Keratinocyte (primary cell): ENCODE results near the gene HPCAL1. TPM values are rescaled to one million over a fixed set of nuclear protein-coding genes. Genes with fewer than 3 reads are reported as not detected.

Source experiments
- DNase-seq: peaks from one replicate; pipeline ENCODE4 v3.0.0-alpha.2; 2011; ENCODE audit warnings: low read depth, missing footprints, low spot score
- FAIRE-seq: peaks from 2 replicates; lab custom pipeline; 2011; peaks lifted over from hg19 to GRCh38; lab: Jason Lieb, UNC
- H2AFZ ChIP-seq: 2 replicates; pipeline ENCODE4 v1.6.0; 2012; ENCODE audit warnings: low read length, control low read depth, inconsistent platforms; ENCODE audit not compliant: control insufficient read depth
- H3K27ac ChIP-seq: 2 replicates; pipeline ENCODE4 v1.5.1; 2011; ENCODE audit warnings: low read length; ENCODE audit not compliant: control insufficient read depth, insufficient read depth
- H3K27me3 ChIP-seq: 3 replicates; pipeline ENCODE4 v1.6.0; 2011; ENCODE audit warnings: low read length; ENCODE audit not compliant: control insufficient read depth, insufficient read depth; ENCODE audit errors: extremely low read depth
- H3K36me3 ChIP-seq, 2 experiments: 2 replicates in 1 of 2; 3 replicates in 1 of 2; pipeline ENCODE4 v1.5.1; 2011; ENCODE audit warnings: low read length in 2 of 2, mild to moderate bottlenecking in 1 of 2; ENCODE audit not compliant: control insufficient read depth in 2 of 2, insufficient read depth in 2 of 2; ENCODE audit errors: extremely low read depth in 1 of 2
- H3K4me1 ChIP-seq: 3 replicates; pipeline ENCODE4 v1.5.1; 2011; ENCODE audit warnings: low read length; ENCODE audit not compliant: control insufficient read depth, insufficient read depth; ENCODE audit errors: extremely low read depth
- H3K4me2 ChIP-seq: 3 replicates; pipeline ENCODE4 v1.6.0; 2011; ENCODE audit warnings: low read depth, low read length; ENCODE audit not compliant: control insufficient read depth, insufficient read depth; ENCODE audit errors: extremely low read depth
- H3K4me3 ChIP-seq, 3 experiments: fragments of 200-600 bp in 1 of 3; sonication (generic) in 1 of 3; 2 replicates in 2 of 3; 3 replicates in 1 of 3; pipeline ENCODE4 v1.5.1; 2011 to 2016; ENCODE audit warnings: low read length in 3 of 3, mild to moderate bottlenecking in 3 of 3, control low read depth in 2 of 3, inconsistent platforms in 1 of 3, low read depth in 1 of 3, mixed read lengths in 1 of 3, mixed run types in 1 of 3, moderate library complexity in 1 of 3; ENCODE audit not compliant: control insufficient read depth in 2 of 3, insufficient read depth in 2 of 3; ENCODE audit errors: extremely low read depth in 1 of 3
- H3K79me2 ChIP-seq: 2 replicates; pipeline ENCODE4 v1.6.0; 2012; ENCODE audit warnings: low read length; ENCODE audit not compliant: control insufficient read depth, insufficient read depth
- H3K9ac ChIP-seq: 3 replicates; pipeline ENCODE4 v1.6.0; 2011; ENCODE audit warnings: low read length; ENCODE audit not compliant: control insufficient read depth, insufficient read depth; ENCODE audit errors: extremely low read depth
- H3K9me1 ChIP-seq: 3 replicates; pipeline ENCODE4 v1.6.0; 2011; ENCODE audit warnings: low read length; ENCODE audit not compliant: control insufficient read depth, insufficient read depth; ENCODE audit errors: extremely low read depth
- H3K9me3 ChIP-seq: 2 replicates; pipeline ENCODE4 v1.5.1; 2012; ENCODE audit warnings: low read depth, low read length; ENCODE audit not compliant: control insufficient read depth
- H4K20me1 ChIP-seq: 3 replicates; pipeline ENCODE4 v1.6.0; 2011; ENCODE audit warnings: low read length; ENCODE audit not compliant: control insufficient read depth, insufficient read depth; ENCODE audit errors: extremely low read depth
- EZH2 ChIP-seq: IDR thresholded peaks from one replicate; pipeline ENCODE4 v1.6.1; 2012; ENCODE audit warnings: inconsistent platforms, mild to moderate bottlenecking, low read length, moderate library complexity
- dilution Hi-C: fragments of 300-500 bp; cut with MboI; formaldehyde crosslinking; loops from one replicate; pipeline ENCODE4 v1.7.0; 2020; ENCODE audit warnings: low sequenced_read_pairs; ENCODE audit not compliant: extremely low pct_ligation_motif_present
- polyA plus RNA-seq, 5 experiments: library from polyadenylated mRNA; depleted of rRNA in 3 of 5; stranded (reverse) in 3 of 5; stranded (forward) in 1 of 5; unstranded in 1 of 5; fragments of >200 nt; gene quantifications; 1 replicate in 1 of 5; 2 replicates in 3 of 5; 3 replicates in 1 of 5; pipeline versions ENCODE4 v1.2.1 to v1.2.3, GENCODE V29; 2011 to 2012; ENCODE audit warnings: missing spikeins in 2 of 5, low read depth in 1 of 5, low replicate concordance in 1 of 5
- TF ChIP-seq, protein P1 (sequence below), 3 experiments: IDR thresholded peaks in 1 of 3; conservative IDR thresholded peaks in 1 of 3; optimal IDR thresholded peaks in 1 of 3; 2 replicates in 2 of 3; 3 replicates in 1 of 3; pipeline versions ENCODE3 to v1.5.1; 2011; ENCODE audit warnings: low read length in 3 of 3, mild to moderate bottlenecking in 3 of 3, moderate library complexity in 2 of 3, control low read depth in 1 of 3, inconsistent platforms in 1 of 3; ENCODE audit not compliant: insufficient read depth in 2 of 3; ENCODE audit errors: extremely low read depth in 1 of 3

HPCAL1 gene
- polyA plus RNA-seq, 1 donor (not counting 4 experiments of a cell fraction or from before 2014, with no cell fraction given): 18.0 TPM

DNA sequence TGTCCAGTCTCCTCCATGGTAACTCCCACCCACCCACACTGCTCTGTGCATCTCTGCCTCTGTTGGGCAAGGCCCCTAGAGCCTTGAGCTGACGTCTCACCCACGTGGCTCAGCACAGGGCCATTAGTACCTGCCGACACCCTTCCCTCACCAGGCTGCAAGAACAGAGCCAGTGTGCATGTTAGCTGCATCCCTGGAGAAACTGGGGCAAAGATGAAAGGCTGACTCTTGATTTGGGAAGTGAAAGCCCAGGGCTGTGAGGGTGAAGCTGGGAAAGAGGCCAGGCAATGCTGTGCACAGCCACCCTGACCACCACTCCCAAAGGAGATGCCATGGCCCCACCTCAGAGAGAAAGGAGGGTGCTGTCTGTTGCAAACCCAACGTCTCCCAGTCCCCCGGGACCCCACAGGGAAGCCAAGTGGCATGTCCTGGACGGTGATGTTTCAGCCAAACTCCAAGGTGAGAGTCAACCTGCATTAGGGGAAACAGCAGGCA lies 20.0 kb upstream of the HPCAL1 start:
- Histone ChIP-seq H4K20me1 (no peaks in the 10 kb centered on the region), H3K27ac (peak overlapping the region; percentile 26), H3K79me2 (no peaks in the 10 kb centered on the region), H3K4me3 (no peak overlapping the region), H3K9ac (no peak overlapping the region), H3K9me3 (no peaks in the 10 kb centered on the region), H3K36me3 (no peaks in the 10 kb centered on the region), H3K9me1 (no peaks in the 10 kb centered on the region), H3K4me1 (peaks cover 29% of the 10 kb centered on the region), H3K4me2 (peak overlapping the region; percentile 32), H3K27me3 (peaks cover 18% of the 10 kb centered on the region), H2AFZ (no peak overlapping the region)
- FAIRE-seq: no peak
- dilution Hi-C loops: no loop called here
- DNase-seq: no peak
- TF ChIP-seq, protein P1, sequence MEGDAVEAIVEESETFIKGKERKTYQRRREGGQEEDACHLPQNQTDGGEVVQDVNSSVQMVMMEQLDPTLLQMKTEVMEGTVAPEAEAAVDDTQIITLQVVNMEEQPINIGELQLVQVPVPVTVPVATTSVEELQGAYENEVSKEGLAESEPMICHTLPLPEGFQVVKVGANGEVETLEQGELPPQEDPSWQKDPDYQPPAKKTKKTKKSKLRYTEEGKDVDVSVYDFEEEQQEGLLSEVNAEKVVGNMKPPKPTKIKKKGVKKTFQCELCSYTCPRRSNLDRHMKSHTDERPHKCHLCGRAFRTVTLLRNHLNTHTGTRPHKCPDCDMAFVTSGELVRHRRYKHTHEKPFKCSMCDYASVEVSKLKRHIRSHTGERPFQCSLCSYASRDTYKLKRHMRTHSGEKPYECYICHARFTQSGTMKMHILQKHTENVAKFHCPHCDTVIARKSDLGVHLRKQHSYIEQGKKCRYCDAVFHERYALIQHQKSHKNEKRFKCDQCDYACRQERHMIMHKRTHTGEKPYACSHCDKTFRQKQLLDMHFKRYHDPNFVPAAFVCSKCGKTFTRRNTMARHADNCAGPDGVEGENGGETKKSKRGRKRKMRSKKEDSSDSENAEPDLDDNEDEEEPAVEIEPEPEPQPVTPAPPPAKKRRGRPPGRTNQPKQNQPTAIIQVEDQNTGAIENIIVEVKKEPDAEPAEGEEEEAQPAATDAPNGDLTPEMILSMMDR (optimal IDR thresholded peaks at IDR 0.05 in 1 of 3, IDR thresholded peaks at IDR 0.05 in 1 of 3, conservative IDR thresholded peaks at IDR 0.05 in 1 of 3; ENCODE audit: extremely low read depth in 1 of 3, insufficient read depth in 2 of 3, low read length in 3 of 3): no peak
- no peak for TF ChIP-seq EZH2

GRCh38 chr2:10283106-10284062 lies 19.3 kb upstream of the HPCAL1 start:
- H3K9me3 ChIP-seq: no peaks in the 10 kb centered on the region
- peak overlapping the region; percentile 30 for H2AFZ ChIP-seq
- no peaks in the 10 kb centered on the region for H4K20me1 ChIP-seq
- H3K79me2 ChIP-seq: no peaks in the 10 kb centered on the region
- peak; percentile 69 for DNase-seq
- peak overlapping the region; percentile 32 for H3K4me2 ChIP-seq
- TF ChIP-seq EZH2: no peak
- TF ChIP-seq, protein P1 (optimal IDR thresholded peaks at IDR 0.05 in 1 of 3, IDR thresholded peaks at IDR 0.05 in 1 of 3, conservative IDR thresholded peaks at IDR 0.05 in 1 of 3; ENCODE audit: extremely low read depth in 1 of 3, insufficient read depth in 2 of 3, low read length in 3 of 3): no peak
- H3K9me1 ChIP-seq: no peaks in the 10 kb centered on the region
- peak overlapping the region; percentile 26 for H3K27ac ChIP-seq
- H3K27me3 ChIP-seq: peaks cover 12% of the 10 kb centered on the region
- peaks cover 29% of the 10 kb centered on the region for H3K4me1 ChIP-seq
- H3K9ac ChIP-seq: no peak overlapping the region
- no peaks in the 10 kb centered on the region for H3K36me3 ChIP-seq
- no peak overlapping the region for H3K4me3 ChIP-seq
- FAIRE-seq: no peak
- dilution Hi-C loops: no loop called here
